K562 (cell line): ENCODE results near the gene CYP2W1. TPM values are rescaled to one million over a fixed set of nuclear protein-coding genes. Genes with fewer than 3 reads are reported as not detected.

Experiments
- ATF7 ChIP-seq: fragments of 450-650 bp; IDR thresholded peaks from 2 replicates; pipeline ENCODE4 v1.7.1; 2014; ENCODE audit warnings: mild to moderate bottlenecking, moderate library complexity
- BHLHE40 ChIP-seq: IDR thresholded peaks from 2 replicates; pipeline ENCODE4 v1.6.1; 2011; ENCODE audit warnings: low read length, improper control_type of control experiment
- CBX1 ChIP-seq: sonication (generic); IDR thresholded peaks from 2 replicates; pipeline ENCODE4 v1.6.1; 2016; ENCODE audit warnings: antibody characterized with exemption, low read depth, mild to moderate bottlenecking
- CEBPG ChIP-seq, 3 experiments: fragments of 200-800 bp in 1 of 3; sonication (Bioruptor generic) in 1 of 3; sonication (generic) in 1 of 3; formaldehyde crosslinking in 1 of 3; IDR thresholded peaks in 2 of 3; conservative IDR thresholded peaks in 1 of 3; 2 replicates each; pipeline versions ENCODE4 v1.6.1 to v1.8.0; 2016 to 2022; ENCODE audit warnings: missing compliant biosample characterization in 2 of 3, missing genetic modification characterization in 2 of 3, mild to moderate bottlenecking in 1 of 3, missing genetic modification reagents in 1 of 3
- CREB1 ChIP-seq, 2 experiments: sonication (generic) in 1 of 2; formaldehyde crosslinking in 1 of 2; IDR thresholded peaks; 2 replicates each; pipeline versions ENCODE4 v1.6.1 to v1.8.0; 2012 to 2022; ENCODE audit warnings: inconsistent platforms in 1 of 2, mild to moderate bottlenecking in 1 of 2, missing genetic modification reagents in 1 of 2, moderate library complexity in 1 of 2
- GMEB1 ChIP-seq: fragments of 250-450 bp; sonication (Bioruptor Pico); IDR thresholded peaks from 2 replicates; pipeline ENCODE4 v1.4.0; 2020; ENCODE audit warnings: mild to moderate bottlenecking
- HDAC2 ChIP-seq: fragments of 450-650 bp; IDR thresholded peaks from 2 replicates; pipeline ENCODE4 v1.6.1; 2016; ENCODE audit warnings: mild to moderate bottlenecking
- PHB2 ChIP-seq: fragments of 450-650 bp; IDR thresholded peaks from 2 replicates; pipeline ENCODE4 v1.6.1; 2017; ENCODE audit warnings: low read depth
- PHF8 ChIP-seq: fragments of 200-600 bp; sonication (generic); IDR thresholded peaks from 2 replicates; pipeline ENCODE4 v1.6.1; 2012; ENCODE audit warnings: mixed run types, mild to moderate bottlenecking, inconsistent platforms, low read length, moderate library complexity, borderline replicate concordance
- PRDM10 ChIP-seq: fragments of 450-650 bp; IDR thresholded peaks from 2 replicates; pipeline ENCODE4 v1.6.1; 2018; ENCODE audit not compliant: partially characterized antibody
- PTBP1 ChIP-seq: fragments of 200-400 bp; formaldehyde crosslinking; IDR thresholded peaks from 2 replicates; pipeline ENCODE4 v1.6.1; 2017; ENCODE audit warnings: low read depth, low read length
- RBBP5 ChIP-seq: fragments of 200-600 bp; sonication (generic); IDR thresholded peaks from 2 replicates; pipeline ENCODE4 v1.6.1; 2012; ENCODE audit warnings: borderline replicate concordance, mild to moderate bottlenecking, low read length, control low read depth, inconsistent platforms; ENCODE audit not compliant: insufficient read depth, poor library complexity, severe bottlenecking
- SNRNP70 ChIP-seq: fragments of 200-400 bp; formaldehyde crosslinking; optimal IDR thresholded peaks from 2 replicates; pipeline ENCODE3; 2017; ENCODE audit warnings: low read depth, low read length
- STAT5B ChIP-seq: fragments of 250-450 bp; sonication (Bioruptor Pico); IDR thresholded peaks from 2 replicates; pipeline ENCODE4 v1.8.0; 2021; ENCODE audit warnings: mild to moderate bottlenecking, inconsistent platforms
- TAF15 ChIP-seq: fragments of 200-400 bp; formaldehyde crosslinking; IDR thresholded peaks from 2 replicates; pipeline ENCODE4 v1.6.1; 2017; ENCODE audit warnings: mild to moderate bottlenecking, low read depth, low read length, moderate library complexity
- TCFL5 ChIP-seq: fragments of 250-450 bp; sonication (Bioruptor Pico); conservative IDR thresholded peaks from 2 replicates; pipeline ENCODE4 v1.6.1; 2021; ENCODE audit warnings: mild to moderate bottlenecking, moderate library complexity, matching md5 sums
- TEAD2 ChIP-seq: fragments of 450-650 bp; IDR thresholded peaks from 2 replicates; pipeline ENCODE4 v1.6.1; 2016; ENCODE audit warnings: missing genetic modification characterization, control low read depth, missing compliant biosample characterization
- TFE3 ChIP-seq: fragments of 450-650 bp; formaldehyde crosslinking; IDR thresholded peaks from 2 replicates; pipeline ENCODE4 v1.4.0; 2020; ENCODE audit warnings: mild to moderate bottlenecking, mixed read lengths
- XRCC4 ChIP-seq: IDR thresholded peaks from one replicate; pipeline ENCODE4 v1.6.1; 2011; ENCODE audit not compliant: insufficient read depth, insufficient read length; ENCODE audit errors: extremely low read depth
- ZFPM2 ChIP-seq: fragments of 250-450 bp; sonication (Bioruptor Pico); IDR thresholded peaks from 2 replicates; pipeline ENCODE4 v1.5.1; 2022; ENCODE audit warnings: mild to moderate bottlenecking
- polyA plus RNA-seq, 8 experiments: library from polyadenylated mRNA; depleted of rRNA in 4 of 8; stranded (reverse) in 5 of 8; unstranded in 3 of 8; fragments of >200 nt; fragmentation: Nextera tagmentation in 2 of 8; fragmentation: Illumina TruSeq in 1 of 8; extraction: Ambion mirVana in 2 of 8; extraction: Trizol in 1 of 8; gene quantifications; 2 replicates each; pipeline versions ENCODE4 v1.2.1 to v1.2.3, GENCODE V29; 2011 to 2014; ENCODE audit warnings: inconsistent platforms in 1 of 8, missing spikeins in 1 of 8
- total RNA-seq, 7 experiments: library from RNA; depleted of rRNA in 6 of 7; stranded (reverse); fragments of >200 nt in 6 of 7; fragmentation: Illumina TruSeq in 2 of 7; extraction: Trizol in 2 of 7; gene quantifications; 2 replicates each; pipeline versions ENCODE4 v1.2.1 to v1.2.3, GENCODE V29; 2011 to 2021; ENCODE audit warnings: low replicate concordance in 1 of 7

The CYP2W1 gene
- total and polyA plus RNA-seq, 9 of the 15 experiments (the other 6 are each of a cell fraction or from before 2014, with no cell fraction given): not detected

DNA sequence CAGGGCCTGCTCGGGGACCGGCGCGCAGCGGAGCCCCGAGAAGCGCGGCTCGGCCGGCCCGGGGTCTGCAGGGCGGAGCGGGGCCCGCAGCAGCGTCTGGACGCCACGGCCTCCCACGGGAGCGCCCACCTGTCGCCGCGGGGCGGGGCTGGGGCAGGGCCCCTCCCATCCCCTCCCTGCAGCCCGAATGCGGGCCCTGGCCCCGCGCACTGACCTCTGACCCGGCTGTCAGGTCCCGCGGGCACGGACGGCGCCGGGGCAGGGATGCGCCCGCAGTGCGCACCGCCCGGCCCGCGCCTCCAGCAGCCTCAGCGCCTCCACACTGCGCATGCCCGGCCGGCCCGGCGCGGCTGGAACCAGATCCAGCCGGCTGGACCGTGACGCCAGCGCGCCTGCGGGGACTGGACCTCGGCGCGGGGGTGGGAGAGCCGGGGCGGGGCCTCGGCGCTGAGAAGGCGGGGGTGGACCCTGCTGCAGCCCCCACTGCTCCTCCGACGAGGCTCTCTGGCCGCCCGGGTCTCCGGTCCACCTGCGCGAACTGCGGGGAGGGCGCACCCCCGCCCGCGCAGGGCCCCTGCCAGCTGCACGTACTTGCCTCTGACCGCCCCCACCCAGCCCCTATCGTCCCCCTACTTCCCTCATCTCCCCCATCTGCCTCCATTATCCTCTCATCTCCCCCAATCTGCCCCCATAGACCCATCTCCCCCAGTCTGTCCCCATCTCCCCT is 45.2 kb downstream of the CYP2W1 start (continued):
- TF ChIP-seq PTBP1: no peak
- TF ChIP-seq CBX1: no peak
- TF ChIP-seq PHF8: peak; percentile 68; the same call in 1 of the 2 replicates
- peak; percentile 64 for TF ChIP-seq ATF7
- no peak for TF ChIP-seq ZFPM2
- TF ChIP-seq TAF15: no peak
- no peak for TF ChIP-seq PRDM10
- TF ChIP-seq PHB2: no peak
- no peak for TF ChIP-seq HDAC2
- no peak for TF ChIP-seq CEBPG (CRISPR knock-in tag; IDR thresholded peaks at IDR 0.05)
- TF ChIP-seq CEBPG (tag; conservative IDR thresholded peaks at IDR 0.05 in 1 of 2, IDR thresholded peaks at IDR 0.05 in 1 of 2): no peak
- 0 out of 2 replicates have a peak, but pooled peaks have one; percentile 38 for TF ChIP-seq CREB1 (IDR thresholded peaks at IDR 0.05)
- peak; percentile 55; the same call in 1 of the 2 replicates for TF ChIP-seq CREB1 (CRISPR knock-in tag; IDR thresholded peaks at IDR 0.05)
- TF ChIP-seq GMEB1 (CRISPR knock-in tag): 0 out of 2 replicates have a peak, but pooled peaks have one; percentile 17
- no peak for TF ChIP-seq SNRNP70
- TF ChIP-seq RBBP5: no peak
- no peak for TF ChIP-seq TEAD2 (tag)
- TF ChIP-seq STAT5B (CRISPR knock-in tag): no peak
- TF ChIP-seq TCFL5 (CRISPR knock-in tag): no peak
- TF ChIP-seq TFE3: no peak
- TF ChIP-seq BHLHE40: peak; percentile 51
- no peak for TF ChIP-seq XRCC4
